ENCODE results near the gene ARHGEF4.

GRCh38 chr2:130830538-130830937 lies 6.2 kb upstream of the ARHGEF4 start:
- TF ChIP-seq, protein P1, sequence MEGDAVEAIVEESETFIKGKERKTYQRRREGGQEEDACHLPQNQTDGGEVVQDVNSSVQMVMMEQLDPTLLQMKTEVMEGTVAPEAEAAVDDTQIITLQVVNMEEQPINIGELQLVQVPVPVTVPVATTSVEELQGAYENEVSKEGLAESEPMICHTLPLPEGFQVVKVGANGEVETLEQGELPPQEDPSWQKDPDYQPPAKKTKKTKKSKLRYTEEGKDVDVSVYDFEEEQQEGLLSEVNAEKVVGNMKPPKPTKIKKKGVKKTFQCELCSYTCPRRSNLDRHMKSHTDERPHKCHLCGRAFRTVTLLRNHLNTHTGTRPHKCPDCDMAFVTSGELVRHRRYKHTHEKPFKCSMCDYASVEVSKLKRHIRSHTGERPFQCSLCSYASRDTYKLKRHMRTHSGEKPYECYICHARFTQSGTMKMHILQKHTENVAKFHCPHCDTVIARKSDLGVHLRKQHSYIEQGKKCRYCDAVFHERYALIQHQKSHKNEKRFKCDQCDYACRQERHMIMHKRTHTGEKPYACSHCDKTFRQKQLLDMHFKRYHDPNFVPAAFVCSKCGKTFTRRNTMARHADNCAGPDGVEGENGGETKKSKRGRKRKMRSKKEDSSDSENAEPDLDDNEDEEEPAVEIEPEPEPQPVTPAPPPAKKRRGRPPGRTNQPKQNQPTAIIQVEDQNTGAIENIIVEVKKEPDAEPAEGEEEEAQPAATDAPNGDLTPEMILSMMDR (conservative IDR thresholded peaks at IDR 0.05; ENCODE audit: low read length), result no peak
- no peak for TF ChIP-seq EZH2phosphoT487 (IDR thresholded peaks at IDR 0.05; ENCODE audit: borderline replicate concordance)

Data from Loucy (cell line).